G401.6 (cell line): ENCODE data around the gene ERICH2.

Experiments used
- FAIRE-seq: peaks from 2 replicates; lab custom pipeline; 2012; peaks lifted over from hg19 to GRCh38; lab: Jason Lieb, UNC

The ERICH2 gene

GRCh38 chr2:170763232-170763631, 6.9 kb upstream of the ERICH2 start:
- no peak for FAIRE-seq

- no peak for FAIRE-seq
Measured at GRCh38 chr2:170764880-170765261, 5.3 kb upstream of the ERICH2 start.

- peak; percentile 86 for FAIRE-seq
Measured at GRCh38 chr2:170766693-170767092, 3.5 kb upstream of the ERICH2 start.

DNA sequence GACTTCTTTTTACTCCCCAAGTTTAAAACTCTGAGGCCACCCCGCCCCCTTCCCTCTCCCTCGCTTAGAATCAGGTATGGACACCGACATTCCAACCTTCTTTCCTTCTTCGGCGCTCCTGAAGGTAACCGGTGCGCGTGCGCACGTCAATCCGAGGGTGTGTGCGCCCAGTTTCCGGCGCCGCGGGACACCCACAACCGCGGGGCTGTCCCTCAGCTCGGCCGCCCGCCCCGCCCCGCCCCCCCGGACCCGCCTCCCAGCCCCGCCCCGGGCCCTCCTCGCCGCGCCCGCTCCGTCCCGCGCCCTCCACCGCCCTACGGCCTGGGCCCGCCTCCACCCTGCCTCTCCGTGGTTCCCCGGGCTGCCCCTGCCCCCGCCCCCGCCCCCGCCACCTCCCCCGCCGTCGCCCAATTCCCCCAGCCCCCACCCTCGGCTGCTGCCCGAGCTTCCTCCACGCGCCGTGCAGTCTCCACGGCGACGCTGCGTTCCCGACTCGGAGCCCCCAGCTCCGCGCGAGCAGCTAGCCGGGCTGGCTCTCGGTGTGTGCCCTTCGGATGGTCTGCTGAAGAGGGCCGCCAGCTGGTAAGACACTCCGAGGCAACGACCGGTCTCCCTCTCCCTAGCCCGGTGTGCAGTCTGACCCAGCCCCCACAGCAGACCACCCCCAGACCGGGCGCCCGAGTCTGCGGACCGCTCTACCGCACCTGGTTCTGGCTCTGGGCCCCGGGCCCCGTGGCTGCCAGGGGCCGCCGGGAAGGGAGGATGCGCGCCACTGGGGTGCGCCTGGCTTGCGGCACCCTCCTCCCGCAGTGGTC, 635 bp downstream of the ERICH2 start:
- FAIRE-seq: no peak

DNA sequence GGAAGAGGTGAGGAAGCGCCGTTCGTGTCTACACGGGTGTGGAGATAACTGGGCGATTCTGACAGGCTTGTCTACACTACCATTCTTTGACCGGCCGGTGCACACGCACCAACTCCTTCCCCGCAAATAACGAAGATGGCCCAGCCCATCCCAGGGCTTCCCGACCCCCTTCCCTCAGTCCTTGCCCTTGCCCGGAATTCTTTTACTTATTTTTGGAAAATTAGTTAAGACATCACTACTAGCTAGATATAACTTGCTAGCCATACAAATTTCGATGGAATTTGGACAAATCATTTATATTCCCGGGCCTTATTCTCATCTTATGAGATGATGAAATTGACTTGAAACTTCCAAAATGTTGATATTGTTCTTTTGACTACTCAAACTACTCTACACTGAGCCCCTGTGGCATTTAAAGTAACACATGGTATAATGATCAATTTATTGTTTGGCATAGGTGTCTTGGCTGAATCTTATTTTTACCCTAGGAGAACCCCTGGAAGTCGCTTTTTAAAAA, 1.3 kb downstream of the ERICH2 start:
- no peak for FAIRE-seq

GRCh38 chr2:170772295-170772694, 2.1 kb downstream of the ERICH2 start:
- no peak for FAIRE-seq

- no peak for FAIRE-seq
Measured at GRCh38 chr2:170774074-170774473, 3.9 kb downstream of the ERICH2 start.

- no peak for FAIRE-seq
Measured at GRCh38 chr2:170778900-170779299, 8.7 kb downstream of the ERICH2 start.

- FAIRE-seq: no peak
Measured at GRCh38 chr2:170779304-170779703, 9.1 kb downstream of the ERICH2 start.

GRCh38 chr2:170782673-170783072, 12.5 kb downstream of the ERICH2 start:
- FAIRE-seq: no peak

GRCh38 chr2:170783549-170783948, 13.4 kb downstream of the ERICH2 start:
- no peak for FAIRE-seq

- no peak for FAIRE-seq
Measured at GRCh38 chr2:170798996-170799395, 28.8 kb downstream of the ERICH2 start.

GRCh38 chr2:170806548-170806947, 36.4 kb downstream of the ERICH2 start:
- no peak for FAIRE-seq

DNA sequence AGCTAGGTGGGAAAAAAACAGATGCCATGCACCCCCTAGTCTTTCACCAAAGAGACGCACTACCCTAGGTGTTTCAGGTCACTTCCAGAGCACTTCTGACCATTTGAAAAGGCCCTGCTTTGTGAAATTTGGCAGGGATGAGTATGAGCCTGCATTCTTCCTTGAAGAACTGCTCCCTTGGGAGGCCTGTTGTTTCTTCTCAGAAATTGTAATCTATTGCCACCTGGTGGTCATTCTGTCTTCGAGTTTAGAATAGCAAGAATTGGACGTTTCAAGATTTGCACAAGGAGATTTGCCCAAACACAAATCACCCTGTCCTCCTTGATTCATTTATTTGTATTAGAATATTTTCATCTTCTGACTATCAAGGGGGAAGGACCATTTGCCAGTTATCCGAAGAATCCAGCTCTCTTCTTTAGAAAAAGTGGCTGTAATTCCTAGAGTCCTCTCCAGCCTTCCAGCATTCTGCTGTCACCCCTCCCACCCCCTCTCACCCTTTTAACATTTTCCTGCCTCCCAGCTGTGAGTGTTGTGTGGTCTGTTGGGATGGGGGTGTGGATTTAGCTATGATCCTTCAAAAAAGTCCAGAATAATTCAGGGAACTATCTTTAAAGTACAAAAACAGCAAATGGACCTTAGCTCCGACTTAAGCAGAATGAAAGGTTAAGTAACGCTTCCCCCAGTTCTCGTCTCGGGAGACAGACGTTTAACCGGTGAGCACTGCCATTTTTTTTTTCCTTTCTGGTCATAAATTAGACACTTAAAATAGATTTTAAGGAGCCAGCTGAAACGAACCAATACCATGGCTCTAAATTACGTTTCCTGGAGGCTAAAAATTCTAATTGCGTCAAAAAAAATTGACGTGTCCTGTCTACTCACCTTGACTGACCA, 42.8 kb downstream of the ERICH2 start:
- peak; percentile 96 for FAIRE-seq

DNA sequence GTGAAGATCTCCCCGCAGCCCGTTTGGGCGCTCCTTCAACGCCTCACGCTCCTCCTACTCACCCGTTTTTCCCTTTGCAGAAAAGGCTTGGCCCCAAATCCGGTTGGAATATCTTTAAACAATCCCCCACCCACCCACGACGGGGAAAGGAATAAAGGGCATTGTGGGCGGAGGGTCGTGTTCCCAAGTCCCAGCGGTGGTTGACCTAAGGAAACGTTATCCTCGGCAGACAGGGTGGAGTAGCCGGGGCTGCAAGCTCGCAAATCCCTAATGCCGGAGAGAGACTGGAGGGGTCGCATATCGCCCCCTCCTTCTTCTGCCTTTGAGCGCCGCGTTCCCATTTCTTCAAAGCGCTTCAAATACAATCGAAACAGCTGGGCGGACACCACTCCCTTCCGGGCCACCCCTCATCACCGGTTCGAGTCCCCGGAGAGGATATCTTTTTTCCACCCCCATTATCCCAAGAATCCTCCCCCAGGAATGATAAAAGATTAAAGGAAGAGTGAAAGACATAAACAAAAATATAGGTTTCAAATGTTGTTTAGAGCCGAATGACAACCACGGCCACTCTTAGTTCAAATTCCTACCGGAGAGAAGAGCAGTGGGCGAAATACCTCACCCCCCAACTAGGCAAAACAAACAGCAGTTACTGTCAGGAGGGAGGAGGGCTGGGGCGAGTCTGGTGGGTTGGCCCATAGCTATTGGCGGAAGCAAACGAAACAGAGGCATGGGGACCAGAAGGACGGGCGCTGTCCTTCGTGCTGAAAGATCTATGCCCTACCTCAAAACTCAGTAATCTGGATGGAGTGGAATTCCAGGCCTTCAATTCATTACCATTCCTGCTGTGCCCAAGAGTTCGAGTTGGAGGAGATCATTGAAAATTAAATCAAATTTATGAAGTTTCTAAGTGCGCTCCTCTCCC, 43.7 kb downstream of the ERICH2 start:
- FAIRE-seq: no peak

GRCh38 chr2:170814533-170815230, 44.5 kb downstream of the ERICH2 start:
- no peak for FAIRE-seq

GRCh38 chr2:170815311-170815710, 45.1 kb downstream of the ERICH2 start:
- no peak for FAIRE-seq

GRCh38 chr2:170815746-170816503, 45.7 kb downstream of the ERICH2 start:
- FAIRE-seq: peak; percentile 80

DNA sequence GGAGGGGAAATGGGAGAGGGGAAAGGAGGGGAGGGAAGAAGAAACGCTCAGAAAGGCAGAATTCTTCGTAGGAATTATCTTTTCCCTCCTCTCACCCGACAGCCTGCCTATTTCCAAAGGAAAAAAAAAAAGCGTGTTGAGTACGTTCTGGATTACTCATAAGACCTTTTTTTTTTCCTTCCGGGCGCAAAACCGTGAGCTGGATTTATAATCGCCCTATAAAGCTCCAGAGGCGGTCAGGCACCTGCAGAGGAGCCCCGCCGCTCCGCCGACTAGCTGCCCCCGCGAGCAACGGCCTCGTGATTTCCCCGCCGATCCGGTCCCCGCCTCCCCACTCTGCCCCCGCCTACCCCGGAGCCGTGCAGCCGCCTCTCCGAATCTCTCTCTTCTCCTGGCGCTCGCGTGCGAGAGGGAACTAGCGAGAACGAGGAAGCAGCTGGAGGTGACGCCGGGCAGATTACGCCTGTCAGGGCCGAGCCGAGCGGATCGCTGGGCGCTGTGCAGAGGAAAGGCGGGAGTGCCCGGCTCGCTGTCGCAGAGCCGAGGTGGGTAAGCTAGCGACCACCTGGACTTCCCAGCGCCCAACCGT, 46.4 kb downstream of the ERICH2 start, which contains the start of gene GAD1:
Gene GAD1 (plus strand): TSS at position 384 of the 589 bp plus-strand sequence. CDS start 1,705 bp downstream, outside the sequence.
- peak; percentile 87 for FAIRE-seq
